ENCODE measurements around the gene SNAPC2.
"Not testable (repeated sequence)": the region's sequence is repeated elsewhere in the genome, so short reads cannot be mapped to it uniquely, and the experiment has no call there.

The SNAPC2 gene

DNA sequence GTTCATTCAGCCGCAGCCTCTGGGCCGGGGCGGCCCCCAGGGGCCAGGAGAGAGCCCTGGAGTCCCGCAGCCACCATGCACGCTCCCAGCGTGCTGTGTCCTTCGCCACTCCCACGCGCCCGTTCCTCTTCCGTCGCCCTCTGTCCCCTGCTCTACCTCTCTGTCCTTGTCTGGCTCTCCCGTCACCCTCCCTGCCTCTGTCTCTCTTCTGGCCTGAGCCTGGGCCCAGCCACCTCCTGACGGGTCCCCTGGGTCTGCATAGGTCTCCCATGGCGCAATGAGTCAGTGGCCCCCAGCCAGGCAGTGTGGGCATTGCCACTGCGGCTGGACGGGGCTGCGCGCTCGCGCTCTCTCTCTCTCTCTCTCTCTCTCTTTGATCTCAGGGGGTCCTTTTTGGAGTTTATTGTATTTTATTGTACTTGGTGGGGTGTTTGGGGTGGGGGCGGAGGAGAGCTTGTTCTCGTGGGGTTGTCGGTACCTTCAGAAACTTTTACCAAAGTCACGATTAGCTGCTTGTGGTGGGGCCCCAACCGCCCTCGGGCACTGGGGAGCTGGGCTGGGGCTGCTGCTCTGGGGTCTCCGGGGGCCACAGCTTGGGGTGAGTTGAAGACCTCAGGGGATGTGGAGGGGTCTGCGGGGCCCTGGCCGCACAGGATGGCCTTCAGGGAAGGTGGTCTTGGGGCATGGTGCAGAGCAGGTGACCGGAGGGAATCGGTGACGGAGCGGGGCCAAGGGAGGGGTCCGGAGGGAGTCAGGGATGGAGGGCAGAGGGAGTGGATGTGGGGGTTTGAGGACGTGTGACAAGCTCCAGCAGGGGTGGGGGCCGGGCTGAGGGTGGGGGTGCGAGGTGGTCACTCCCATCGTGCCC lies 7.2 kb upstream of the SNAPC2 start:
- no peaks in the 10 kb centered on the region for H3K9me3 Mint-ChIP-seq
- peaks cover 30% of the 10 kb centered on the region for H3K4me1 Mint-ChIP-seq
- H3K27me3 Mint-ChIP-seq = peaks cover 31% of the 10 kb centered on the region
- H3K27ac Mint-ChIP-seq = no peak overlapping the region
- ATAC-seq = no peak
- DNase-seq = no peak
- no peak overlapping the region for H3K4me3 Mint-ChIP-seq

DNA sequence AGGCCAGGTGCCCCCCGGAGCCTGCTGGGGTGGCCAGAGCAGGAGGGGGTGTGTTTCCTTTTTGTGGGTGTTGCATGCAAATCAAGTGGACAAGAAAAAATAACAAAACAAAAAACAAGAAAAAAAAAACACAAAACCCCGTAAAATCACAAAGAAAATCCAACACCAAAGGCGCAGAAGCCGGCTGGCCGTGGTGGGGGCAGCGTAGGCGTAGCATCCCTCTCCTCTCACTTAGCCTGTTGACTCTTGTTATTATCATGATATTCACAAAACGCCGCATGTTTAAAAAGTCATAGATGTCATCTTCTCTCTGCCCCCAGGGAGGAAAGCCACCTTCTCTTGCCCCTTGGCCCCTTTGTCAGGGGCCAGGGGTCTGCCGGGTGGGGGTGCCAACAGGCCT lies 6.5 kb upstream of the SNAPC2 start:
- Mint-ChIP-seq H3K4me1 (peaks cover 31% of the 10 kb centered on the region), H3K27me3 (peaks cover 38% of the 10 kb centered on the region), H3K4me3 (no peak overlapping the region), H3K27ac (no peak overlapping the region), H3K9me3 (no peaks in the 10 kb centered on the region)
- DNase-seq = no peak
- ATAC-seq = no peak

DNA sequence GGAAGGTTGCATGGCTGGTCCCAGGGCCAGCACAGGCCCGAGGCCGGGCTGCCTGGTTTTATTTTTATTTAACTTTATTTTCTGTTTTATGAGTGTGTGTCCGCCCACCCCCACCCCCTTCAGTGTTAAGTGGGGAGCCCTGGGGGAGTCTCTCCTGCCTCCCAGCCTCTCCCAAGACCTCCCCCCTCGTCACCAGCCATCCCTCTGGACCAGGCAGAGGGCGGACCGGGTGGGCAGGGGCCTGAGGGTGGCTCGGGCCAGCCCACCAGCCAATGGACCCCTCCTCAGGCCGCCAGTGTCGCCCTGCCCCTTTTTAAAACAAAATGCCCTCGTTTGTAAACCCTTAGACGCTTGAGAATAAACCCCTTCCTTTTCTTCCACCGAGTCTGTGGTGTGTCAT lies 6.0 kb upstream of the SNAPC2 start:
- no peak overlapping the region for H3K4me3 Mint-ChIP-seq
- H3K9me3 Mint-ChIP-seq = no peaks in the 10 kb centered on the region
- peaks cover 35% of the 10 kb centered on the region for H3K4me1 Mint-ChIP-seq
- no peak overlapping the region for H3K27ac Mint-ChIP-seq
- DNase-seq (no peak), ATAC-seq (no peak)
- peaks cover 42% of the 10 kb centered on the region for H3K27me3 Mint-ChIP-seq

GRCh38 chr19:7914598-7915045 lies 5.5 kb upstream of the SNAPC2 start, which contains the start of gene TGFBR3L:
TGFBR3L (plus strand) TSS chr19:7914830.
- H3K4me3 Mint-ChIP-seq = peak within 1 kb of the TSS; percentile 68 to 77
- no peaks in the 10 kb centered on the region for H3K9me3 Mint-ChIP-seq
- no peak within 1 kb of the TSS for H3K27ac Mint-ChIP-seq
- H3K4me1 Mint-ChIP-seq = peaks cover 40% of the 10 kb centered on the region
- DNase-seq (no peak), ATAC-seq (no peak)
- H3K27me3 Mint-ChIP-seq = peaks cover 48% of the 10 kb centered on the region

DNA sequence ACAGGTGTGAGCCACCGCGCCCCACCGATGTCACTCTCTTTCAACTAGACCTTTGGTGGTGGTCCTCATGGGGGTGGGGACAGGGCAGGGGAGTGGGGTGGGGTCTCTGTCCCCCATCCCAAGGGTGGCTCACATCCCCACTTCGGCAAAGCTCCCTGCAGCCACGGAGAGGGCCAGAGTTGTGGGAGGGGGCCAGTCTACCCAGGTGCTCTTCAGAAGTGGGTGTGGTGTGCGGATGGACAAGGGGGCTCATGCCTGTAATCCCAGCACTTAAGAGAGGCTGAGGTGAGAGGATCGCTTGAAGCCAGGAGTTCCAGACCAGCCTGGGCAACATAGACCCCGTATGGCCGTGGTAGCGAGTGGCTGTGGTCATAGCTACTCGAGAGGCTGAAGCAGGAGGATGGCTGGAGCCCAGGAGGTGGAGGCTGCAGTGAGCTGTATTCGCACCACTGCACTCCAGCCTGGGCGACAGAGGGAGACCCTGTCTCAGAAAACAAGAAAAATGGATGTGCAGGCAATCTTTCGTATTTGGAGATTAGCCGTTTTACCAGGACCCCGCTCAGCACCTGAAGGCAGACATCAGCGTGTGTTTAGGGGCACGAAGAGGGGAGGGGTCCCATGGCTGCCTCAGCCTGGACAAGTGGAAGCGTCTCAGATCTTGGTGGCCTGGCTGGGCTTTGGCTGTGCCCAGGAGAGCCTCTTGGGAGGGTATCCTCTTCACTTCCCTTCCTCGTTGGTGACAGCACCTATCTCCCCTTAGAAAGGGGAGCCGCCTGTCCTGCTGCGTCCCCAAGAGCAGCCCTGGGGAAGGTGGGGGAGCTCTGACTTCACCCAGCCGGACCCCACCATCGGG lies 4.7 kb upstream of the SNAPC2 start:
- no peak overlapping the region for H3K27ac Mint-ChIP-seq
- ATAC-seq = no peak
- H3K9me3 Mint-ChIP-seq = no peaks in the 10 kb centered on the region
- peaks cover 48% of the 10 kb centered on the region for H3K4me1 Mint-ChIP-seq
- no peak for DNase-seq
- H3K4me3 Mint-ChIP-seq = peak overlapping the region; percentile 68 to 77
- H3K27me3 Mint-ChIP-seq = peaks cover 53% of the 10 kb centered on the region

GRCh38 chr19:7916103-7916954 lies 3.8 kb upstream of the SNAPC2 start:
- H3K27ac Mint-ChIP-seq = peak overlapping the region in 1 of 2 donors; percentile 48
- peaks cover 53% of the 10 kb centered on the region for H3K27me3 Mint-ChIP-seq
- peak; percentile 64 to 69 for DNase-seq
- H3K4me3 Mint-ChIP-seq = peak overlapping the region; percentile 68 to 77
- H3K4me1 Mint-ChIP-seq = peaks cover 55% of the 10 kb centered on the region
- H3K9me3 Mint-ChIP-seq = no peaks in the 10 kb centered on the region
- peak; percentile 34 for ATAC-seq

DNA sequence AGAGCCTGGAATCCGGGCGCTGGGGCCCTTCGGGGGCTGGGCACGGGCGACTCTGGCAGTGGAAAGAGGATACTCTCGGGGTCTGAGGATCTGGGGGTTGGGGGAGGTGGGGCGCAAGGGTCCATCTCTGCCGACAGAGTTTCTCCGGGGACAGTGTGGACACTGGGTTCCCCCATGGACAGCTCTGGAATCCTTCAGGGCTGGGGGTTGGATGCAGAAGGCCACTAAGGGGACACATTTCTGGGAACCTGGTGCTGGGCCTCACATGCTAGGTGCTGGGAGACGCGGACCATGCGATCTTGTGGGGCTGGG lies 3.2 kb upstream of the SNAPC2 start:
- Mint-ChIP-seq H3K4me3 (peak overlapping the region; percentile 68 to 77), H3K27me3 (peaks cover 53% of the 10 kb centered on the region), H3K9me3 (no peaks in the 10 kb centered on the region), H3K4me1 (peaks cover 60% of the 10 kb centered on the region), H3K27ac (peak overlapping the region; percentile 34 to 46)
- DNase-seq = no peak
- no peak for ATAC-seq

DNA sequence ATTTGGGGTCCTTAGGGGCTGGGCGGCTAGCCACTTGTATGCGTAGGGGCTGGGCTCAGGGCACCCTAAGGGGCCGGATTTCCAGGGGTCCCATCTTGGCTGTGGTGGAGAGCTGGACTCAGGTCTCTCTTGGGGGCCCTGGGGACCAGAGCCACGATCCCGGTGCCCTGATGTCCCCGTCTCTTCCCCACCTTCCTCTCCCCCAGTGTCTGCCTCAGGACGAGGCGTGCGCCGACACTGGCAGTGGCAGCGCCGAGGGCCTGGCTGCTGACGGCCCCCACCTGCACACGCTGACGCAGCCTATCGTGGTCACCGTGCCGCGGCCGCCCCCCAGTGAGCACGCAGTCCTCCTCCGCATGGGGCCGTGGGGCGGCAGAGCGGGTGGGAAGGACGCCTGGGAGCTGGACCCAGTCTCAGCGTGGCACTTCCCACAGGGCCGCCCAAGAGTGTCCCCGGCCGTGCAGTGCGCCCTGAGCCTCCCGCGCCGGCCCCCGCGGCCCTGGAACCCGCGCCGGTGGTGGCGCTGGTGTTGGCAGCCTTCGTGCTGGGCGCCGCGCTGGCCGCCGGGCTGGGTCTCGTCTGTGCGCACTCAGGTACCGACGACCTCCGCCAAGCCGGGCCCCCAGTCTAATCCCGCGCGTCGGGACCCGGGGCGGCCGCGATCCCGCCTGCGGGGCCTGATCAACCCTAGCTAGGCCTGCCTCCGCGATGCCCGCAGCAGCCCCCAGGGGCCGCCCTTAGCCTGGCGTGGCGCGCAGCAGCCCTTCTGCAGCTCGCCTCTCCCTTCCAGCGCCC lies 2.7 kb upstream of the SNAPC2 start:
- peak; percentile 61 for ATAC-seq
- H3K9me3 Mint-ChIP-seq = no peaks in the 10 kb centered on the region
- DNase-seq = peak; percentile 73
- peaks cover 64% of the 10 kb centered on the region for H3K4me1 Mint-ChIP-seq
- H3K27ac Mint-ChIP-seq = peak overlapping the region; percentile 34 to 61
- peaks cover 53% of the 10 kb centered on the region for H3K27me3 Mint-ChIP-seq
- peak overlapping the region; percentile 68 to 82 for H3K4me3 Mint-ChIP-seq

DNA sequence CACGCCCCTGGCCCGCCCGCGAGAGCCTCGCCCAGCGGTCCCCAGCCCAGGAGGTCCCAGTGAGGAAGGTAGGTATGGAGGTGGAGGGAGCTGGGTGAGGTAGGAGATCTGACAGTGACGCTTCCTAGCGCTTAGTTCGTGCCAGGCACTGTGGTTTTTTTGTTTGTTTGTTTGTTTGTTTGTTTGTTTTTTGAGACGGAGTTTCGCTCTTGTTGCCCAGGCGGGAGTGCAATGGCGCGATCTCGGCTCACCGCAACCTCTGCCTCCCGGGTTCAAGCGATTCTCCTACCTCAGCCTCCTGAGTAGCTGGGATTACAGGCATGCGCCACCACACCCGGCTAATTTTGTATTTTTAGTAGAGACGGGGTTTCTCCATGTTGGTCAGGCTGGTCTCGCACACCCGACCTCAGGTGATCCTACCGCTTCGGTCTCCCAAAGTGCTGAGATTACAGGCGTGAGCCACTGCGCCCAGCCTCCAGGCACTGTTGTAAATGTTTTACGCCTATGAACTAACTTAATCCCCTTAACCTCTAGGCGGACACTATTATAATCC lies 2.0 kb upstream of the SNAPC2 start:
- not testable (repeated sequence) for ATAC-seq, H3K9me3 Mint-ChIP-seq, DNase-seq
- peaks cover 53% of the 10 kb centered on the region for H3K27me3 Mint-ChIP-seq
- H3K4me3 Mint-ChIP-seq = peak overlapping the region; percentile 68 to 82
- H3K27ac Mint-ChIP-seq = peak overlapping the region in 1 of 2 donors; percentile 61
- peaks cover 64% of the 10 kb centered on the region for H3K4me1 Mint-ChIP-seq

DNA sequence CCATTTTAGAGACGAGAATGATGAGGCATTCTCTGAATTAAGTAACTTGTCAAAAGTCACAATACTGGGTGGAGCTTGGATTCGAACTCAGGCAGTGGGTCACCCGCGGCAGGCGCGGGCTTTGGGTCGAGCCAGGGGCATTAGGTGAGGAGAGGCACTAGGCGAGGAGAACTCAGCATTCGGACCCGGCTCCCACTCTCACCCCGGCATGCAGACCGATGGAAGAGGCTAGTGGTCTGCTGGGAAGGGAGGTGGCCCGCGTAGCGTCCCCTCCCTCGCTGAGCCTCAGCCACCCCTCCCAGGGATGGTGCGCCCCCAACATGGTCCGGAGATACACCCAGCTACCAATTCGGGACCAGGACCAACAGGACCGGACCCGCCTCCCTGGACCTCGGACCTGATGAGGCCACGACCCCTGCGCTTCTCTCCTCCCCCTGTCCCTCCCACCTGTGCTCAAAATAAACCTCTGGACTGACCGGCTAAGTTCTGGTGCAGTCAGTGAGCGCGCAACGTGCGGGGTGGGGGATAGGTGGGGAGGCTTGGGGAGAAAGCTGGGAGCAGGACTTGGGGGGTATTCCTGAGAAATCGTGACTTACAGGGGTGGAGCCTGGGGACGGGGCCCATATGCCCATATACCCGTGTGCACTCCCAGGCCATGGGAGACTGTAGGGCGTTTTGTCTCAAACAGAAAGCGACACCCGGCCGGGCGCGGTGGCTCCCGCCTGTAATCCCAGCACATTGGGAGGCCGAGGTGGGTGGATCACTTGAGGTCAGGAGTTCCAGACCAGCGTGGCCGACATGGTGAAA lies 1.3 kb upstream of the SNAPC2 start:
- H3K4me1 Mint-ChIP-seq = peaks cover 67% of the 10 kb centered on the region
- H3K27me3 Mint-ChIP-seq = peaks cover 53% of the 10 kb centered on the region
- no peaks in the 10 kb centered on the region for H3K9me3 Mint-ChIP-seq
- DNase-seq (no peak), ATAC-seq (no peak)
- peak overlapping the region; percentile 84 to 93 for H3K4me3 Mint-ChIP-seq
- no peak overlapping the region for H3K27ac Mint-ChIP-seq

DNA sequence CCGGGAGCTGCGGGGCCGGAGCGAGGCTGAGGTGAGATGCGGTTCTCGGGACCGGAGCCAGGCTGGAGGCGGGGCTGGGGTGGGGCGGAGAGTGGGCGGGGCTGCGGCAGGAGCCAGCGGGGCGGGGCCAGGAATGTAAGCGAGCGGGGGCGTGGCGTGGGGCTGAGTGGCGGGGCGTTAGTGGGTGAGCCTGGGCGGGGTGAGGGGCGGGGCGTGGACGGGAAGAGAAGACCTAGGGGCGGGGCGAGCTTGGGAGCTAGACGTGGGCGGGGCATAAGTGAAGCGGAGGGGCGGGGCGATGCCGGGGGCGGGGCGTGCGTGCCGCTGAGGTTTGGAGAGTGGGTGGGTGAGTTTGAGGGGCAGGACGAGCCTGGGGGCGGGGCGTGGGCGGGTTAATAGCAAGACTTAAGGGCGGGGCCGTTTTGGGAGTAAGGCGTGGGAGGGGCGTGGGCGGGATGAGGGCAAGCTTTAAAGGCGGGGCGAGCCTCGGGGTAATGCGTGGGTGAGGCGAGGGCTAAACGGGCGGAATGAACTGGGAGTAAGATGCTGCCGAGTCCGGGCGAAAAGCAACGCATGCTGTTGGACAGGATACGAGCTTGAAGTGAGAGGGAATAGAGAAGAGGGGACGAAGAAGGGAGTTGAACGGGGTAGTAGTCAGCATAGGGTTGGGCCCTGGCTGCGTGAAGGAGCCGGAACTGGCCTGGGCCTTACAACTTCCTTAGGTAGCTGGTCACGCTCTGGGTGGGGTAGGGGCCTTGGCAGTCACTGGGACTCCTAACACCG lies 572 bp downstream of the SNAPC2 start:
- ATAC-seq (peak; percentile 47), DNase-seq (peak; percentile 95 to 96)
- Mint-ChIP-seq H3K27me3 (peaks cover 41% of the 10 kb centered on the region), H3K4me1 (peaks cover 75% of the 10 kb centered on the region), H3K27ac (peak overlapping the region; percentile 64 to 89), H3K4me3 (peak overlapping the region; percentile 84 to 93), H3K9me3 (no peaks in the 10 kb centered on the region)

DNA sequence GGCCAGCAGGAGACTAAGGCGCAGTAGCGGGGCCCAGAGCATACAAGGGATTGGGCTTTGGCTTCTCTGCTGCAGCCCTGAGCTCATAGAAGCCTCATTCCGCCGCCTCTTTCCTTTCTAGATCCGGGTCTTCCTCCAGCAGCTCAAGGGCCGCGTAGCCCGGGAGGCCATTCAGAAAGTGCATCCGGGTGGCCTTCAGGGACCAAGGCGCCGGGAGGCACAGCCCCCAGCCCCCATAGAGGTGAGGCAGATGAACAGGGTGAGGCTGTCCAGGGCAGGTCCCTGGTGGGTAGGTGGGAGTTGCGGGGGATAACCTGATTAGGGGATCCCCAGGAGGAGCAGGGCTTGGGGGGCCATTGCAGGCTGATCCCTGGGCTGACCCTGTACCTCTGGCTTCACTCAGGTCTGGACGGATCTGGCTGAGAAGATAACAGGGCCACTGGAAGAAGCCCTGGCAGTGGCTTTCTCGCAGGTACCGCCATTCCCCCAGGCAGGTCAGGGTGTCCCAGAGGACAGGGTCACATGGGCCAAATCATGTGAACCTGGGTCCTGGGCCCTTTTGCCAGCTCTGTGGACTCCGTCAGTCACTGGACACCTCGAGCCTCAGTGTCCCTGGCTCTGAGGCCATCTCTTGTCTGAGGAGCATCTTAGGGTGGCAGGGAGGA lies 1.3 kb downstream of the SNAPC2 start:
- ATAC-seq (no peak), DNase-seq (no peak)
- Mint-ChIP-seq H3K4me3 (peak overlapping the region; percentile 84 to 93), H3K9me3 (no peaks in the 10 kb centered on the region), H3K27ac (peak overlapping the region in 1 of 2 donors; percentile 67), H3K4me1 (peaks cover 74% of the 10 kb centered on the region), H3K27me3 (peaks cover 36% of the 10 kb centered on the region)

All from stimulated activated naive CD8-positive, alpha-beta T cell treated with anti-CD3 and anti-CD28 coated beads, Interleukin-15, amount 100 ng/mL, for 72 hours (primary cell).